Adipocyte (in vitro differentiated cells): Measurements from ENCODE around the gene CTU2.

Source experiments
- DNase-seq: peaks from one replicate; pipeline ENCODE4 v3.0.0-alpha.2; 2015; ENCODE audit warnings: low read depth
- H3K27me3 ChIP-seq: replicated peaks from 2 replicates; pipeline ENCODE4 v1.7.0; 2013; ENCODE audit warnings: mild to moderate bottlenecking, low read length, moderate library complexity; ENCODE audit not compliant: control insufficient read depth, insufficient read depth
- H3K36me3 ChIP-seq: 2 replicates; pipeline ENCODE4 v1.7.0; 2013; ENCODE audit warnings: low read length, mild to moderate bottlenecking, moderate library complexity; ENCODE audit not compliant: control insufficient read depth, insufficient read depth, severe bottlenecking
- H3K4me1 ChIP-seq: 2 replicates; pipeline ENCODE4 v1.7.0; 2013; ENCODE audit warnings: mild to moderate bottlenecking, low read length, moderate library complexity; ENCODE audit not compliant: control insufficient read depth, insufficient read depth
- H3K4me3 ChIP-seq: 2 replicates; pipeline ENCODE4 v1.7.0; 2013; ENCODE audit warnings: mild to moderate bottlenecking, low read length, moderate library complexity
- H3K9ac ChIP-seq: 2 replicates; pipeline ENCODE4 v1.7.0; 2013; ENCODE audit warnings: mild to moderate bottlenecking, low read length, moderate library complexity
- H3K9me3 ChIP-seq: 2 replicates; pipeline ENCODE4 v1.7.0; 2013; ENCODE audit warnings: mild to moderate bottlenecking, low read length, moderate library complexity; ENCODE audit not compliant: control insufficient read depth

The CTU2 gene

DNA sequence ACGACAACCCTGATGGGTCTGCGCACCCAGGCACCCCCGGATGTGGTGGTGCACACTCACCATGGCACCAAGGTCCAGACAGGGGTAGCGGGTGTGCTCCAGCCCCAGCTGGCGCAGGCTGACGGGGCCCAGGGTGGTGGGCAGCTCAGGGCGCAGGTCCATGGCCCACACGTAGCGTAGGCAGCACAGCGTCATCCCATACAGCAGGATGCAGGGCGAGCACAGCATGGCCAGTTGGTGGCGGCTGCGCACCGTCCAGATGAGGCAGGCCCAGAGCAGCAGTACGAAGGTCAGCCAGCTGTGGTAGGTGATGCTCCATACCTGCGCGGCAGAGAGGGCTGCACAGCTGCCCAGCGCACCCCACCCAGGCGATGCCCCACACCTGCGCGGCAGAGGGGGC, 29.8 kb downstream of the CTU2 start:
- Histone ChIP-seq H3K36me3 (peaks cover 93% of the 10 kb centered on the region), H3K9ac (no peak overlapping the region), H3K4me1 (no peaks in the 10 kb centered on the region), H3K9me3 (no peaks in the 10 kb centered on the region), H3K4me3 (no peak overlapping the region), H3K27me3 (no peaks in the 10 kb centered on the region)
- no peak for DNase-seq

DNA sequence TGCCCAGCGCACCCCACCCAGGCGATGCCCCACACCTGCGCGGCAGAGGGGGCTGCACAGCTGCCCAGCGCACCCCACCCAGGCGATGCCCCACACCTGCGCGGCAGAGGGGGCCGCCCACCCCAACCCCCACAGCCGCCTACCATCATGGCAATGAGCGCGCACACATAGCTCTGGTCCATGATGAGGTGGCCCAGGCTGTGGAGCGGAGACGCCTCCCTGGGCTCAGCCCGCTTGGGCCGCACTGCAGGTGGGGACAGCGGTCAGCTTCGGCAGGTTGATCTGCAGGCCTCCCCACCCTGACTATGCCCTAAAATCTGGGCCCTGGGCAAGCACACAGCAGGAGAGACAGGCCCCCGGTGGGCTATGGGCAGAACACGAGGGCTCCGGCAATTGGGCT, 30.2 kb downstream of the CTU2 start:
- Histone ChIP-seq H3K27me3 (no peaks in the 10 kb centered on the region), H3K9me3 (no peaks in the 10 kb centered on the region), H3K4me3 (no peak overlapping the region), H3K9ac (no peak overlapping the region), H3K4me1 (no peaks in the 10 kb centered on the region), H3K36me3 (peaks cover 93% of the 10 kb centered on the region)
- DNase-seq: no peak

DNA sequence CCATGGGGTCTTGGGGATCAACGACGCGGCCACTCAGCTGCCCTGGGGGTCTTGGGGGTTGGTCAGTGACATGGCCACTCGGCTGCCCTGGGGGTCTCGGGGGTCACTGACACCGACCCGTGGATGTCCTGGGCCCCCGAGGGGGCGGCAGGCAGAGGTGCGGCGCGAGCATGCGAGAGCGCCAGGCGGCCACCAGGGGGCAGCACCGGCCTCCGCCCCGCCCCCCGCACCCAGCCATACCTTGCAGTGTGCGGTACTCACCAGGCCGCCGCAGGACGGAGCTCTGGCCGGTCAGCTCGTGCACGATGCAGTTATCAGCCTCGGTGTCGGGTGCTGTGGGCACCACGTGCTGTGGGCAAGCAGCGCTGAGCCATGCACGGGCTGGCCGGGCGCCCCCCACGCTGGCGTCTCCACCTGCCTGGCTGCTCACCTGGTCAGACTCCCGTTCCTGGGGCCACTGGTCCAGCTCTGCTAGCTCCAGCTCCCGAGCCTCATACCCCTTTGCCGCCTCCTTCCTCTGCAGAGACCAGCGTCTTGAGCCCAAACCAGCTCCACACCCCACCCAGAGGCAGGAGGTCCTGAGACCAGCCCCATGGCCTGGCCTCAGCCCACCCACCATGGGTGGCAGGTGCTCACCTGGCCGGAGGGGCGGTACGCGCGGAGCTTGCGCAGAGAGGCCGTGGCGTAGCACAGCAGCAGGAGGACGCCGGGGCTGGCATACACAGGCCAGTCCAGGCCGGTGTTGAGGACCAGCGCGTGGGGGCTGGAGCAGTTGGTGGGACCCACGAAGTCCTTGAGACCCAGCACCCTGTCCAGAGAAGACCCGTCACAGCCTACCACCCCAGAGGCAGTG, 31.2 kb downstream of the CTU2 start:
- H3K9me3 ChIP-seq: no peaks in the 10 kb centered on the region
- H3K9ac ChIP-seq: no peak overlapping the region
- no peak overlapping the region for H3K4me3 ChIP-seq
- peaks cover 93% of the 10 kb centered on the region for H3K36me3 ChIP-seq
- no peaks in the 10 kb centered on the region for H3K4me1 ChIP-seq
- H3K27me3 ChIP-seq: no peaks in the 10 kb centered on the region
- peak; percentile 77 for DNase-seq

DNA sequence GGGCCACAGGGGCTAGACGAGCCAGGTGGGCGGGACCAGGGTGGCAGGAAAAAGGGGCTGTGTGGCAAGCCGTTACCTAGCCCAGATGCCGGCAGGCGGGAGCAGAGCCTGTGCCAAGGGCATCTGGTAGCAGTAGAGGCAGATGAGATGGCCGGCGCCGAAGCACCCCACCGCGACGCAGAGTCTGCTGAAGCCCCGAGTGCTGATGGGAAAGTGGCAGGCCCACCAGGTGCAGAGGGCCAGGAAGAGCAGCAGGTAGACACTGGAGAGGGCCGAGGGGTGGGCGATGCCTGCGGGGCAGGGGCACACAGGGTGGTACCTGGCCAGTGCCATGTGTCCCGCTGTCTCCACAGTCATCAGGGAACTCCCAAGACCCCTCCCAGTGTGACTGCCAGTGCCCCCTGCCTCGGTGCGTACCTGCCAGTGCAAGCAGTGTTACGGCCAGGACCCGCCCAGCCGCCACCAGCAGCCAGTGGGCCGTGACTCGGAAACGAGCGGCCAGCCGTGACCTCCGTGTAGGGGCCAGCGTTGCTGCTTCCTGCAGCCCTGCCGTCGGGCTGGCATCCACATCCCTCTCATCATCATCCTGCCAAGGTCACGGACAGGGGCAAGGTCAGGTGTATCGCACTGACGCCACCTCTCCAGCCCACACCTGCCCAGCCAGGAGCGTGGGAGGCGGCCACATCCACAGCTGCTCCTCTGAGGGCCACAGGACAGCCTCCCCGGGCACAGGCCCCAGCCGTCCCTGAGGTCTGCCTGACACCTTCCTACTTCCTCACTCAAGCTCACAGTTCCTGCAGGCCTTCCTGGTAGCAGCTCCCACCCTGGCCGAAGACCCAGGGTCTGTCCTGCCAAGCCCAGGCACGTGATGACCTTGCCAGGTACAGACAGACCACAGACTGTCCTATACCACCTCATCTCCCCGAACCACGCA, 32.1 kb downstream of the CTU2 start:
- Histone ChIP-seq H3K4me3 (no peak overlapping the region), H3K9me3 (no peaks in the 10 kb centered on the region), H3K27me3 (no peaks in the 10 kb centered on the region), H3K36me3 (peaks cover 93% of the 10 kb centered on the region), H3K9ac (no peak overlapping the region), H3K4me1 (no peaks in the 10 kb centered on the region)
- DNase-seq: no peak

DNA sequence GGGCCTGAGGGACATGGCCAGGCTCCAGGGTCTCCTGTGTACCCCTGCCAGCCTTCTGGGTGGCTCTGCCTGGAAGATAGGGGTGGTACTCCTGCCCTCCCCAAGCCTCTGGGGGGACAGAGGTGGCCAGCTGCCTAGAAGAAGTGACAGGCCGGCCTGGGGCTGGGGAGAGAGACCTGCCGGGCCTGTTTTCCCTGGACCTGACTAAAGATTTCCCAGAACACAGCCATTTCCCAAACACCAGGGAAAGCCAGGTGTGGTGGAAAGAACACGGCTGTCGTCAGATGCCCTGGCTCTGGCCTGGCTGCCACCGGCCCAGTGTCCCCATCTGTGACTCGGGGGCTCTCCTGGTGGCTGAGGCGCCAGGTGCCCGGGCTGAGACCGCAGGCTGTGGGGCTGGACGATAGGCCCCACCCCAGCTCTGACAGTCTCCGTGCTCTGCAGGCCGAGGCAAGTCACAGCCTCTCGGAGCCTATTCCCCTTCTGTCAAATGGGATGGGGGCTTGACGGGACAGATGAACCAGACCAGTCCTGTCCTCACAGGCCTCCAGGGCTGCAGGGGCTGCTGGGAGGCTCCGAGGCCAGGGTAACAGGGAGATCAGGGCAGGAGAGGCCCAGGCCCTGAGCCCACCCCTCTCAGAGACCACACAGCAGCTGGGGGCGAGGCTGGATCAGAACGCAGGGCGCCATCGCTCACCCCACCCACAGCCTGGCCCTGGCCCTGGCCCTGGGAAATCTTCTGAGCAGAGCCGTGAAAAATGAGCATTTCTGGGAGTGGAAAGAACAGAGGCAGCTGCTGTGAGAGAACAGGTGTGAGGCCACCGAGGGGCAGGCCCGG, 33.1 kb downstream of the CTU2 start:
- Histone ChIP-seq H3K36me3 (peaks cover 87% of the 10 kb centered on the region), H3K4me3 (no peak overlapping the region), H3K4me1 (no peaks in the 10 kb centered on the region), H3K9ac (no peak overlapping the region), H3K9me3 (no peaks in the 10 kb centered on the region), H3K27me3 (no peaks in the 10 kb centered on the region)
- no peak for DNase-seq

DNA sequence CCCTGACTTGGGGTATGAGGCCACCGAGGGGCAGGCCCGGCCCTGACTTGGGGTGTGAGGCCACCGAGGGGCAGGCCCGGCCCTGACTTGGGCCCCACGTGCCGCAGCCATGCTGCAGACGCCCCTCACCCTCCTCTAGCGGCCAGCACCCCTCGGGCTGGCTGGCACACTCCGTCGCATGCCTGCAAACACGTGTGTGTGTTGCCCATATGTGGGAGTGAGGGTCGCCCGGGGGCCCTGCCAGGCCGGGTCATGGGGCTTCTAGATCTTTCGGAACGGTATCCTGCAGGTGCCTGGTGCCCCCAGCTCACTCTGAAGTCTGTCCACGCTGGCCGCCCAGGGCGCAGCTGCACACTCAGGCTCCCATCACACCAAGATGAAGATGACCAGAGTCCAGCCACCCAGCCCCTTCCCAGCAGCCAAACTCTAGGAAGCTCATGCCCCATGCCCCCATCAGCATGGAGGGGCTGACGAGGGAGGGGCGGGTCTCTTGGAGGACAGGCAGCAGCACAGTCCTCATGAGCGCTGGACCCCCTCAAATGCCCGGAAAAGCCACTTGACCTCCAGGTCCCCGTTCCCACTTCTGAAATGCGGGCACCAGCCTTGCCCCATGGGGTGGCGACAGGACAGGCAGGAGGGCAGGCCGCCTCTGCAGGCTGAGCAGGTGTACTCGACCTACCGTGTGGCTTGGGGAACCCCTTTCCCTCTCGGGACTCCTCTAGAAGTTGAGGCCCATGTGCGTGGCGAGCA, 33.8 kb downstream of the CTU2 start:
- DNase-seq: no peak
- Histone ChIP-seq H3K36me3 (peaks cover 79% of the 10 kb centered on the region), H3K4me1 (no peaks in the 10 kb centered on the region), H3K4me3 (no peak overlapping the region), H3K9me3 (no peaks in the 10 kb centered on the region), H3K9ac (no peak overlapping the region), H3K27me3 (no peaks in the 10 kb centered on the region)

DNA sequence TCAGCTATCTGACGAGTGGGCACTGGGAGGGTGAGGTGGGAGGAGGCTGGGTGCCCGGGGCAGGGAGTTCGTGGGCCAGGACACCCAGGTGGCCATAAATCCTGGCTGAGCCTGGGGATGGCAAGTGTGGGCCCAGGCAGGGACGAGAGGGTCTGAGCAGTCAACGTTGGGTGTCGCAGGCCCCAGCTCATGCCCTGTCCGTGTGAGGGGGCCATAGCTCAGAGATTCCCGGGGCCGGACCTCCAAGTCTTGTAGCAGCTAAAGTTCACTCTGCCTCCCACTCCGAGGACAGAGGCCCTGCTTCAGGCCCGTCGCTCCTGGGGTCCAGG, 34.4 kb downstream of the CTU2 start:
- no peaks in the 10 kb centered on the region for H3K4me1 ChIP-seq
- H3K27me3 ChIP-seq: no peaks in the 10 kb centered on the region
- H3K4me3 ChIP-seq: no peak overlapping the region
- H3K9me3 ChIP-seq: no peaks in the 10 kb centered on the region
- H3K36me3 ChIP-seq: peaks cover 73% of the 10 kb centered on the region
- H3K9ac ChIP-seq: no peak overlapping the region
- no peak for DNase-seq

DNA sequence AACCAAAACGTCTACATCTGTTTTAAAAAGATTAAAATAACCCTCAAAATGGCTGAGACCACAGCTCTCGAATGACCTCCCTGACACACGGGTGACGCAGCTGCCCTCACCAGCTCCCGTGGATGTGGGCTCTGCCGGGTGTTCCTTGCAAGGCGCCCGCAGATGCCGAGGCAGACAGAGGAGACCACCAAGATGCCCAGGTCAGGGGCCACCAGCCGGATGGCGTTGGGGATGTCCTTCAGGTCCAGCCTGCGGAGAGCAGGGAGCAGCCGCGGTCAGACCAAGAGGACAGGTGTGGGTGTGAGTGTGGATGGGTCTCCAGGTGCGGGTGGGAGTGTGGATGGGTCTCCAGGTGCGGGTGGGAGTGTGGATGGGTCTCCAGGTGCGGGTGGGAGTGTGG, 35.1 kb downstream of the CTU2 start:
- Histone ChIP-seq H3K4me3 (no peak overlapping the region), H3K36me3 (peaks cover 68% of the 10 kb centered on the region), H3K9ac (no peak overlapping the region), H3K27me3 (no peaks in the 10 kb centered on the region), H3K4me1 (no peaks in the 10 kb centered on the region), H3K9me3 (no peaks in the 10 kb centered on the region)
- DNase-seq: no peak

DNA sequence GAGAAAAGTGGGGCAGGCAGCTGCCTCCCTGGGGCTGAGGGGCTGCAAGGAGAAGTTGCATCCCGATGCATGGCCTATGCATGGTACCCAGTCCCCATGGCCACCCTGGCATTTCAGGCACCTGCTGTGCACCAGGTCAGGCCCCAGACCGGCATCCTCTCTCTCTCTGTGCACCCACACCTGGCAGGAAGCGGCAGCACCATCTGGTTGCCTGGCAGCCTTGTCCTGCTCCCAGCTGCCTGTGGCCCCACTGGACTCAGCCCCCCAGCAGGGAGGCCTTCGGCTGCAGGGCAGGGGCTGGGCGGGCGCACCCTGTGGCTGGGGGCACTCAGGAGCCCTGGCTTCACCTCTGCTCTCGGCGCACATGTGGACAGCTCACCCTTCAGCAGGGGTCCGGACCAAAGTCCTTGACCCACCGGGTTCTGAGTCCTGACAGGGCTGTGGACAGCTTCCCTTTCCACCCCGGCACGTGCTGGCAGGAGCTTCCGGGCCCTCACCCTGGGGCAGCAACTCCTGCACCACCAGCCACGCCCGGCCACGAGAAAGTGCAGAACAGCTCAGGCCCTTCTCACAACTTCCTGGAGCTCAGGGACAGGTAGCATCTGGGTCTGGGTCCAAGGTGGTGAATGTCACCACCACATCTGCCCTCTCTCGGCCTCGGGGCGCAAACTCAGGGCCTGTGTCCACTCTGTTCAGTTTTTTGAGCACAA, 36.7 kb downstream of the CTU2 start:
- no peak for DNase-seq
- Histone ChIP-seq H3K4me3 (no peak overlapping the region), H3K36me3 (peaks cover 62% of the 10 kb centered on the region), H3K9ac (no peak overlapping the region), H3K9me3 (no peaks in the 10 kb centered on the region), H3K4me1 (peaks cover 6% of the 10 kb centered on the region), H3K27me3 (no peaks in the 10 kb centered on the region)
